ENCODE data around the gene MTO1.
"Not testable (repeated sequence)": the region's sequence is repeated elsewhere in the genome, so short reads cannot be mapped to it uniquely, and the experiment has no call there.

The MTO1 gene

DNA sequence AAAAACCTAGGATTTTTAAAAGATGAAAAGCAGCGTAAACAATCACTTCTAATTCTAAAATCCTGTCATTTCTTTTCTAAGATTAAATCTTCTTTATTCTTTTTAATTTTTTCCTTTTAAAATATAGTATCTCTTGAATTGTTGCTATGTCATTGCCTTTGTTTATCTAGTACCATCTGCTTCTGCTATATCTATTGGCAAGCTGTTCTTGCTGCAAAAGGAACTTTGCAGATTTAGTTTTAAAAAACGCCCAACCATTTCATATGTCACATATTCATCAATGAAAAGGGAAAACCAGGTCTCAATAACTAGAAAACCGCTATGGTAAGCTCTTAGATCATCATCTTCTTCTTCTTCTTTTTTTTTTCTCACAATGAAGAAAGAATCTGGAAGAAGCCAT lies 70.8 kb downstream of the MTO1 start:
- DNase-seq: no peak

DNA sequence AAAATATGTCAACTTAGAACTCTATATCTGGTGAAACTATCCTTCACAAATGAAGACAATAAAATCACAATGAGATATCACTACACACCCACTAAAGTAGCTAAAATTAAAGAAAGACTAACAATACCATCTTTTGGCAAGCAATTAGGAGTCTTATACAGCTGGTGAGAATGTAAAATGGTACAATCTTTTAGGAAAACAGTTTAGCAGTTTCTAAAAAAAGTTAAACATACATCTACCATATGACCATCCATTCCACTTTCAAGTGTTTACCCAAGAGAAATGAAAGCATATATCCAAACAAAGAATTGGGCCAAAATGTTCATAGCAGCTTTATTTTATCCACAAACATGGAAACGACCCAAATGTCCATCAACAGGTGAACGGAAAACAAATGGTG lies 73.1 kb downstream of the MTO1 start:
- DNase-seq: no peak

DNA sequence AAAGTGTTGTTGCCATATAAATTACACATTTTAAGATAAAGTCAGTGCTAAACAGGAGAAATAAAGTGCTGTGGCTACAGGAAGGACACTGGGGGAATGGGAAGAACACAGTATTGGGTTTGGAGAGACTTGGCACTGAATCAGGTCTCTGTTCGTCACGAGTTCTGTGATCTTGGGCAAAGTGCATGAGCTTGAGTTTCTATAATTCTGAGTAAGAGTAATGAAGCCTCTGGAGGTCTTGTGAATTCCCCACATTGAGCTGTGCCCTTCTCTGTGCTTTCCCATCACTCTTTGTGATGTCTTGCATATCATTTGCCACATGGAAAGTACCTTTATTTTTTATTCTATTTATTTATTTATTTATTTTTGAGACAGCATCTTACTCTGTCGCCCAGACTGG lies 76.1 kb downstream of the MTO1 start:
- DNase-seq: no peak

DNA sequence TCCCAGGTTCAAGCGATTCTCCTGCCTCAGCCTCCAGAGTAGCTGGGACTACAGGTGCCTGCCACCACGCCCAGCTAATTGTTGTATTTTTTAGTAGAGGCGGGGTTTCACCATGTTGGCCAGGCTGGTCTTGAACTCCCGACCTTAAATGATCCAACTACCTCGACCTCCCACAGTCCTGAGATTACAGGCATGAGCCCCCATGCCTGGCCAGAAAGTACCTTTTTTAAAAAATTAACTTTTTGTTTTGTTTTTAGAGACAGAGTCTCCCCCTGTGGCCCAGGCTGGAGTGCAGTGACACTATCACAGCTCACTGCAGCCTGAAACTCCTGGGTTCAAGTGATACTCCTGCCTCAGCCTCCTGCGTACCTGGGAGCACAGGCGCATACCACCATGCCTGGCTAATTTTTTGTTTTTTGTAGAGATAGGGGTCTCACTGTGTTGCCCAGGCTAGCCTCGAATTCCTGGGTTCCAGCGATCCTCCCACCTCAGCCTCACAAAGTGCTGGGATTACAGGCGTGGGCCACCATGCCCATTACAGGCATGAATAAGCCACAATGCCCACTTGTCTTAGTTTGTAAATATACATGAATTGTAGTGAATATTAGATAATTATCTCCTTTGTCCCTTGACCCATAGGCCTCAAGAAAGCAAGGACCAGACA lies 76.7 kb downstream of the MTO1 start:
- DNase-seq: no peak

DNA sequence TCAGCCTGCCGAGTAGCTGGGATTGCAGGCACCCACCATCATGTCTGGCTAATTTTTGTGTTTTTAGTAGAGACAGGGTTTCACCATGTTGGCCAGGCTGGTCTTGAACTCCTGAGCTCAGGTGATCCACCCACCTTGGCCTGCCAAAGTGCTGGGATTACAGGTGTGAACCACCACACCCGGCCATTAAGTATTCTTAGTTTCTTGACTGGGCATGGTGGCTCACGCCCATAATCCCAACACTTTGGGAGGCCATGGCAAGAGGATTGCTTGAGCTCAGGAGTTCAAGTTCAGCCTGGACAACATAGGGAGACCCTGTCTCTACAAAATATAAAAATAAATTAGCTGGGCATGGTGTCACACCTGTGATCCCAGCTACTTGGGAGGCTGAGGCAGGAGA lies 80.9 kb downstream of the MTO1 start:
- not testable (repeated sequence) for DNase-seq

DNA sequence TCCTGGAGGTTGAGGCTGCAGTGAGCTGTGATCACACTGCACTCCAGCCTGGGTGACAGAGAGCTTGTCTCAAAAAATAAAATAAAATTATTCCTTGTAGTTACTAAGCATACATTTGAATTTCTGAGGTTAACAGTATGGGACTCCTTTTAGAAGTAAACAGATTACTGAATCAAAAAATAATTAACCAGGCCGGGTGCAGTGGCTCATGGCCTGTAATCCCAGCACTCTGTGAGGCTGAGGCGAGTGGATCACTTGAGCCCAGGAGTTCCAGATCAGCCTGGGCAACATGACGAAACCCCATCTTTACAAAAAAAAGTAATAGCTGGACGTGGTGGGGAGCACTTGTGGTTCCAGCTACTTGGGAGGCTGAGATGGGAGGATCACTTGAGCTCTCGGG lies 81.4 kb downstream of the MTO1 start:
- no peak for DNase-seq

DNA sequence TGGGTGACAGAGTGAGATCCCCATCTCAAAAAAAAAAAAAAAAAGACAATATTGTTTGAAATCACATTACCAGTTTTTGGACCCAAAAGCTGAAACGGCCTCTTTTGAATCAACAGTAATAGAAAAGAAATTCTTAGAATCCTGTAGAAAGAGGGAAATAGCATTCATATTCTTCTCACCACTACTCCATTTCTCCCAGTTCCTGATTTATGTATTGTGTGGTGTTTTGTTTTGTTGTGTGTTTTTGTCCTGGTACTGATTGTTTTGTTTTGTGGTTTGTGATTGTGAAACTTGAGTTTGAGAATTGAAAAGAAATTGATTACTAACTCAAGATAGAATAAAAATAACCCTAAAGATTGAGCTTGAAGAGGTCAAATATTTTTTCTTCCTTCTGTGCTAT lies 85.5 kb downstream of the MTO1 start:
- no peak for DNase-seq

DNA sequence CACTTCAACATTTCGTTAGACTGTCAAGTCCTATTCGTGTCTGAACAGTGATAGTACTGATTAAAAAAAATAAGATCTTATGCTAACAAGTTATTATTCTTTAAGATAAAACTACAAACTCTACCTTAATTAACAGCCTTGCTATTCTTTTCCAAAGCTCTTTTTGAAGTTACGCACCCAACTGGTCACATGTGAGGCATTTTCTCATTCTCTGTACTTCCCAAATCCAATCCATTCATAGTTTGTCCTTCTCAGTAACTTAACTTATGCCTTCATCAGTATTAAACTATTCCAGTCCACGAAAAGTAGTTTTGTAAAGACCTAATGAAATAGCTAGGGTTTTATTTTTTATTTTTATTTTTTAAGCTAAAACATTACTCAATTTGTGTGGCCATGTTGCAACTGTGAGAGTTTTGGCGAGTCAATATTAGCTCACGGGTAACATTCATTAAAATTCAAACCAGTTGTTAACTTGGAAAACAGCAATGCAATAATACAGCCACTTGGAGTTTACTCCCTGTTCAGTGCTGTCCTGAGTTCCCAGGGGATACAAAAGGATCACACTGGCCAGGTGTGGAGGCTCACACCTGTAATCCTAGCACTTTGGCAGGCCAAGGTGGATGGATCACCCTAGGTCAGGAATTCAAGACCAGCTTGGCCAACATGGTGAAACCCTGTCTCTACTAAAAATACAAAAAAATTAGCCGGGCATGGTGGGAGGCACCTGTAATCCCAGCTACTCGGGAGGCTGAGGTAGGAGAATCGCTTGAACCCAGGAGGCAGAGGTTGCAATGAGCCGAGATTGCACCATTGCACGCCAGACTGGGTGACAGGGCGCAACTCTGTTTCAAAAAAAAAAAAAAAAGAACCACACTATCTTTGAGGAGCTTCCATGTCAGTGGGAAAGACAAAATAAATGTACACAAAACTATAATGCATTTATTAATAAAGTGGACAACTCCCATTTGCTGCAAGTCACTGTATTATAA lies 87.2 kb downstream of the MTO1 start:
- no peak for DNase-seq

DNA sequence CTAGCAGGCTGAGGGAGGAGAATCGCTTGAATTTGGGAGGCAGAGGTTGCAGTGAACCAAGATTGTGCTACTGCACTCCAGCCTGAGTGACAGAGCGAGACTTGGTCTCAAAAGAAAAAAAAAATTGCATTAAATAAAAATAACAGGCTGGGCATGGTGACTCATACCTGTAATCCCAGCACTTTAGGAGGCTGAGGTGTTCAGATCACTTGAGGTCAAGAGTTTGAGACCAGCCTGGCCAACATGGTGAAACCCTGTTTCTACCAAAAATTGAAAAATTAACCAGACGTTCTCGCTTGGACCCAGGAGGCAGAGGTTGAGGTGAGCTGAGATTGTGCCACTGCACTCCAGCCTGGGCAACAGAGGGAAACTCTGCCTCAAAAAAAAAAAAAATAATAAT lies 89.6 kb downstream of the MTO1 start:
- DNase-seq: not testable (repeated sequence)

DNA sequence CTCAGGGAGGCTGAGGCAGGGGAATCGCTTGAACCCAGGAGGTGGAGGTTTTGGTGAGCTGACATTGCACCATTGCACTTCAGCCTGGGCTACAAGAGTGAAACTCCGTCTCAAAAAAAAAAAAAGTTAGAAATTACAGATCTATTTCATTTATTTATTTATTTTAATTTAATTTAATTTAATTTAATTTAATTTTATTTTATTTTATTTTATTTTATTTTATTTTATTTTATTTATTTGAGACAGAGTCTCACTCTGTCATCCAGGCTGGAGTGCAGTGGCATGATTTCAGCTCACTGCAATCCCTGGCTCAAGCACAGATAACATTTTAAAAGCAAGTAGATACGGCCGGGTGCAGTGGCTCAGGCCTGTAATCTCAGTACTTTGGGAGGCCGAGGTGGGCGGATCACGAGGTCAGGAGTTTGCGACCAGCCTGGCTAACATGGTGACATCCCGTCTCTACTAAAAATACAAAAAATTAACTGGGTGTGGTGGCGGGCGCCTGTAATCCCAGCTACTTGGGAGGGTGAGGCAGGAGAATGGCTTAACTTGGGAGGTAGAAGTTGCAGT lies 93.9 kb downstream of the MTO1 start:
- DNase-seq: not testable (repeated sequence)

DNA sequence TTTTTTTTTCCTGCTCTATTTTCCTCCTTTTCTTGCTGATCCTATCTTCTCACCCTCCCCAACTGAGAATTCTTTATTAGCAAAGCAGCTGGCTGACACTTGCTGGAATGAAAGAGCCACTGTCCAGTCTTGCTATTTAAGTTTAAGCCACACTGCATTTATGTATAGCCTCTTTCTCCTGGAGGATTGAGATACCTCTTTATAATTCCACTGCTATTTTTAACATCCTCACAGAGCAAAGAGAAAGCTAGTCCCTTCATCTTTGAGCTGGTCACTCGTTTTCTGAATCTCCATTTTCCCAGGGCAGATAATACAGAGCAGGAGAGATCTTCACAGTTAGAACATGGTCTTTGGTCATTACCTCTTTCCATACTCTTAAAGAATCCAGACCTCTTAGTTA lies 95.3 kb downstream of the MTO1 start:
- DNase-seq: no peak
